ENCODE results near the gene NDOR1.

GRCh38 chr9:137250329-137251193 lies 45.1 kb downstream of the NDOR1 start:
- TF ChIP-seq, protein P1, sequence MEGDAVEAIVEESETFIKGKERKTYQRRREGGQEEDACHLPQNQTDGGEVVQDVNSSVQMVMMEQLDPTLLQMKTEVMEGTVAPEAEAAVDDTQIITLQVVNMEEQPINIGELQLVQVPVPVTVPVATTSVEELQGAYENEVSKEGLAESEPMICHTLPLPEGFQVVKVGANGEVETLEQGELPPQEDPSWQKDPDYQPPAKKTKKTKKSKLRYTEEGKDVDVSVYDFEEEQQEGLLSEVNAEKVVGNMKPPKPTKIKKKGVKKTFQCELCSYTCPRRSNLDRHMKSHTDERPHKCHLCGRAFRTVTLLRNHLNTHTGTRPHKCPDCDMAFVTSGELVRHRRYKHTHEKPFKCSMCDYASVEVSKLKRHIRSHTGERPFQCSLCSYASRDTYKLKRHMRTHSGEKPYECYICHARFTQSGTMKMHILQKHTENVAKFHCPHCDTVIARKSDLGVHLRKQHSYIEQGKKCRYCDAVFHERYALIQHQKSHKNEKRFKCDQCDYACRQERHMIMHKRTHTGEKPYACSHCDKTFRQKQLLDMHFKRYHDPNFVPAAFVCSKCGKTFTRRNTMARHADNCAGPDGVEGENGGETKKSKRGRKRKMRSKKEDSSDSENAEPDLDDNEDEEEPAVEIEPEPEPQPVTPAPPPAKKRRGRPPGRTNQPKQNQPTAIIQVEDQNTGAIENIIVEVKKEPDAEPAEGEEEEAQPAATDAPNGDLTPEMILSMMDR (IDR thresholded peaks at IDR 0.05; ENCODE audit: low read depth, low read length, poor library complexity, severe bottlenecking): no peak
- no peak for TF ChIP-seq EZH2phosphoT487 (IDR thresholded peaks at IDR 0.05; ENCODE audit: borderline replicate concordance, low read length)
